Peyer's patch (tissue), 4 donors: ENCODE results near the gene GALNT13. TPM values are rescaled to one million over a fixed set of nuclear protein-coding genes. Genes with fewer than 3 reads are reported as not detected.

ENCODE experiments used
- DNase-seq, 3 donors: peaks; one replicate each; pipeline ENCODE4 v3.0.0-alpha.2; 2017 to 2019
- H3K27ac ChIP-seq, 4 donors: fragments of 200-600 bp; sonication (generic); one replicate each; pipeline ENCODE4 v1.5.1; 2016 to 2019
- H3K27me3 ChIP-seq, 2 donors: fragments of 200-600 bp; sonication (generic); one replicate each; pipeline ENCODE4 v1.5.1; 2019
- H3K36me3 ChIP-seq, 3 donors: fragments of 200-600 bp; sonication (generic); one replicate each; pipeline ENCODE4 v1.5.1; 2016 to 2019
- H3K4me1 ChIP-seq, 4 donors: fragments of 200-600 bp; sonication (generic); one replicate each; pipeline ENCODE4 v1.5.1; 2016 to 2019
- H3K4me3 ChIP-seq, 4 donors: fragments of 200-600 bp; sonication (generic); 1 replicate in 3 of 4; 2 replicates in 1 of 4; pipeline ENCODE4 v1.5.1; 2016 to 2019; ENCODE audit warnings: mild to moderate bottlenecking in 1 of 4
- H3K9me3 ChIP-seq, 4 donors: fragments of 200-600 bp; sonication (generic); one replicate each; pipeline ENCODE4 v1.5.1; 2016 to 2019; ENCODE audit warnings: mild to moderate bottlenecking in 1 of 4
- CTCF ChIP-seq, 6 experiments: fragments of 450-650 bp in 4 of 6; fragments of 200-600 bp in 2 of 6; sonication (generic) in 1 of 6; IDR thresholded peaks; one replicate each; pipeline ENCODE4 v1.5.1; 2017 to 2019; ENCODE audit warnings: antibody characterized with exemption in 6 of 6, mild to moderate bottlenecking in 3 of 6, moderate library complexity in 1 of 6
- POLR2A ChIP-seq, 2 donors: fragments of 450-650 bp; IDR thresholded peaks; one replicate each; pipeline ENCODE4 v1.5.1; 2017; ENCODE audit warnings: antibody characterized with exemption in 2 of 2, mild to moderate bottlenecking in 2 of 2, moderate library complexity in 2 of 2
- total RNA-seq, 4 donors: library from RNA; depleted of rRNA; stranded (reverse); fragments of >200 nt; gene quantifications; one replicate each; pipeline ENCODE4 v1.1.0, GENCODE V29; 2016

GALNT13 gene
- total RNA-seq, 4 donors from 2014 or later: 1.6 to 2.7 (median 2.0) TPM

- TF ChIP-seq CTCF (IDR thresholded peaks at IDR 0.05): no peak
- no peak for TF ChIP-seq POLR2A (IDR thresholded peaks at IDR 0.05)
- peaks cover 0 to 6% (median 0%) of the 10 kb centered on the region in 4 donors for H3K9me3 ChIP-seq
- no peaks in the 10 kb centered on the region for H3K27me3 ChIP-seq
- no peak overlapping the region for H3K4me3 ChIP-seq
- no peak overlapping the region for H3K27ac ChIP-seq
- no peaks in the 10 kb centered on the region for H3K4me1 ChIP-seq
- no peak for DNase-seq
- no peaks in the 10 kb centered on the region for H3K36me3 ChIP-seq
Measured at GRCh38 chr2:154013514-154013913, 141.8 kb downstream of the GALNT13 start.

GRCh38 chr2:154015233-154015632 lies 143.5 kb downstream of the GALNT13 start:
- H3K9me3 ChIP-seq: no peaks in the 10 kb centered on the region
- no peak overlapping the region for H3K4me3 ChIP-seq
- no peak for DNase-seq
- no peak for TF ChIP-seq POLR2A (IDR thresholded peaks at IDR 0.05)
- TF ChIP-seq CTCF (IDR thresholded peaks at IDR 0.05): no peak
- no peak overlapping the region for H3K27ac ChIP-seq
- H3K36me3 ChIP-seq: no peaks in the 10 kb centered on the region
- no peaks in the 10 kb centered on the region for H3K27me3 ChIP-seq
- no peaks in the 10 kb centered on the region for H3K4me1 ChIP-seq

GRCh38 chr2:154029504-154029903 lies 157.8 kb downstream of the GALNT13 start:
- H3K27ac ChIP-seq: no peak overlapping the region
- no peak for TF ChIP-seq CTCF (IDR thresholded peaks at IDR 0.05)
- no peak for TF ChIP-seq POLR2A (IDR thresholded peaks at IDR 0.05)
- H3K4me1 ChIP-seq: no peaks in the 10 kb centered on the region
- H3K27me3 ChIP-seq: no peaks in the 10 kb centered on the region
- no peaks in the 10 kb centered on the region for H3K36me3 ChIP-seq
- H3K9me3 ChIP-seq: no peaks in the 10 kb centered on the region
- DNase-seq: no peak
- H3K4me3 ChIP-seq: no peak overlapping the region

GRCh38 chr2:154032220-154032619 lies 160.5 kb downstream of the GALNT13 start:
- Histone ChIP-seq H3K36me3 (no peaks in the 10 kb centered on the region), H3K27ac (no peak overlapping the region), H3K4me1 (no peaks in the 10 kb centered on the region), H3K4me3 (no peak overlapping the region), H3K27me3 (no peaks in the 10 kb centered on the region), H3K9me3 (no peaks in the 10 kb centered on the region)
- TF ChIP-seq POLR2A (IDR thresholded peaks at IDR 0.05): no peak
- no peak for TF ChIP-seq CTCF (IDR thresholded peaks at IDR 0.05)
- DNase-seq: no peak

GRCh38 chr2:154046493-154046892 lies 174.8 kb downstream of the GALNT13 start:
- DNase-seq: no peak
- Histone ChIP-seq H3K27ac (no peak overlapping the region), H3K4me3 (no peak overlapping the region), H3K4me1 (no peaks in the 10 kb centered on the region), H3K9me3 (no peaks in the 10 kb centered on the region), H3K27me3 (no peaks in the 10 kb centered on the region), H3K36me3 (no peaks in the 10 kb centered on the region)
- TF ChIP-seq CTCF (IDR thresholded peaks at IDR 0.05) (no peak), POLR2A (IDR thresholded peaks at IDR 0.05) (no peak)

- H3K4me3 ChIP-seq: no peak overlapping the region
- no peak overlapping the region for H3K27ac ChIP-seq
- H3K4me1 ChIP-seq: no peaks in the 10 kb centered on the region
- no peaks in the 10 kb centered on the region for H3K27me3 ChIP-seq
- TF ChIP-seq POLR2A (IDR thresholded peaks at IDR 0.05): no peak
- no peak for TF ChIP-seq CTCF (IDR thresholded peaks at IDR 0.05)
- H3K9me3 ChIP-seq: no peaks in the 10 kb centered on the region
- H3K36me3 ChIP-seq: no peaks in the 10 kb centered on the region
- no peak for DNase-seq
Measured at GRCh38 chr2:154048905-154049304, 177.2 kb downstream of the GALNT13 start.
